ENCODE measurements around the gene PUS7. TPM values are rescaled to one million over a fixed set of nuclear protein-coding genes. Genes with fewer than 3 reads are reported as not detected.

The PUS7 gene
- total and polyA plus RNA-seq, 2 experiments from 2014 or later, result 16.0 to 39.3 TPM

- Histone ChIP-seq H3K27me3 (replicated peaks; ENCODE audit: insufficient read depth) (no peaks in the 10 kb centered on the region), H3K36me3 (ENCODE audit: low read depth) (no peaks in the 10 kb centered on the region), H3F3A (ENCODE audit: insufficient read depth) (peaks cover 34% of the 10 kb centered on the region), H4K20me1 (ENCODE audit: insufficient read depth) (no peaks in the 10 kb centered on the region), H3K79me2 (ENCODE audit: insufficient read depth) (no peaks in the 10 kb centered on the region), H3K4me2 (ENCODE audit: unreplicated experiment) (peak overlapping the region; percentile 62), H3K27ac (peak overlapping the region; percentile 29), H3K9me2 (ENCODE audit: insufficient read depth) (no peaks in the 10 kb centered on the region), H3K4me3 (peak overlapping the region; percentile 42), H3K9me3 (ENCODE audit: low read depth) (no peaks in the 10 kb centered on the region), H2AFZ (no peak overlapping the region), H3K9ac (no peak overlapping the region), H3K4me1 (ENCODE audit: insufficient read depth) (peaks cover 39% of the 10 kb centered on the region)
- 71 to 73% methylated on average over 2 of the region's 2 CpGs for WGBS, 2 experiments (ENCODE audit: low coverage in 1 of 2, low lambda C conversion rate in 2 of 2, missing lambda C conversion rate in 2 of 2)
- TF ChIP-seq EZH2 (IDR thresholded peaks at IDR 0.05; ENCODE audit: insufficient read depth, poor library complexity, severe bottlenecking), result no peak
- DNase-seq, result peak; percentile 69
- in situ Hi-C loops (cut with MboI), result no loop called here
These were observed 25.6 kb downstream of the PUS7 start for GRCh38 chr7:105496521-105496920.

- Histone ChIP-seq H3K9ac (0 out of 2 replicates have a peak overlapping the region, but pooled peaks have one; percentile 2), H3K27me3 (replicated peaks; ENCODE audit: insufficient read depth) (no peaks in the 10 kb centered on the region), H3K4me1 (ENCODE audit: insufficient read depth) (peaks cover 39% of the 10 kb centered on the region), H2AFZ (no peak overlapping the region), H3K4me2 (ENCODE audit: unreplicated experiment) (peak overlapping the region; percentile 5), H3K27ac (peak overlapping the region; percentile 62), H3K9me2 (ENCODE audit: insufficient read depth) (no peaks in the 10 kb centered on the region), H4K20me1 (ENCODE audit: insufficient read depth) (no peaks in the 10 kb centered on the region), H3F3A (ENCODE audit: insufficient read depth) (peaks cover 39% of the 10 kb centered on the region), H3K4me3 (no peak overlapping the region), H3K9me3 (ENCODE audit: low read depth) (no peaks in the 10 kb centered on the region), H3K79me2 (ENCODE audit: insufficient read depth) (no peaks in the 10 kb centered on the region), H3K36me3 (ENCODE audit: low read depth) (no peaks in the 10 kb centered on the region)
- 54 to 60% methylated on average over 5 of the region's 5 CpGs for WGBS, 2 experiments (ENCODE audit: low coverage in 1 of 2, low lambda C conversion rate in 2 of 2, missing lambda C conversion rate in 2 of 2)
- DNase-seq, result peak; percentile 87
- TF ChIP-seq EZH2phosphoT487 (IDR thresholded peaks at IDR 0.05; ENCODE audit: insufficient read depth, low read depth) (no peak), EZH2 (IDR thresholded peaks at IDR 0.05; ENCODE audit: insufficient read depth, poor library complexity, severe bottlenecking) (no peak)
- in situ Hi-C loops (cut with MboI), result no loop called here
These were observed 28.2 kb downstream of the PUS7 start for GRCh38 chr7:105493923-105494315.

GRCh38 chr7:105493196-105493922, 28.7 kb downstream of the PUS7 start:
- peak overlapping the region; percentile 5 for H3K4me2 ChIP-seq (ENCODE audit: unreplicated experiment)
- no peak for TF ChIP-seq EZH2 (IDR thresholded peaks at IDR 0.05; ENCODE audit: insufficient read depth, poor library complexity, severe bottlenecking)
- no peak for TF ChIP-seq EZH2phosphoT487 (IDR thresholded peaks at IDR 0.05; ENCODE audit: insufficient read depth, low read depth)
- 0 out of 2 replicates have a peak overlapping the region, but pooled peaks have one; percentile 2 for H3K9ac ChIP-seq
- H2AFZ ChIP-seq, result no peak overlapping the region
- H4K20me1 ChIP-seq (ENCODE audit: insufficient read depth), result no peaks in the 10 kb centered on the region
- H3K27me3 ChIP-seq (replicated peaks; ENCODE audit: insufficient read depth), result no peaks in the 10 kb centered on the region
- H3K36me3 ChIP-seq (ENCODE audit: low read depth), result no peaks in the 10 kb centered on the region
- no peaks in the 10 kb centered on the region for H3K79me2 ChIP-seq (ENCODE audit: insufficient read depth)
- H3K27ac ChIP-seq, result peak overlapping the region; percentile 62; the same call in 1 of the 2 replicates
- peaks cover 42% of the 10 kb centered on the region for H3F3A ChIP-seq (ENCODE audit: insufficient read depth)
- no peak overlapping the region for H3K4me3 ChIP-seq
- peaks cover 39% of the 10 kb centered on the region for H3K4me1 ChIP-seq (ENCODE audit: insufficient read depth)
- no peaks in the 10 kb centered on the region for H3K9me3 ChIP-seq (ENCODE audit: low read depth)
- H3K9me2 ChIP-seq (ENCODE audit: insufficient read depth), result no peaks in the 10 kb centered on the region
- in situ Hi-C loops (cut with MboI), result no loop called here
- peak; percentile 7 for DNase-seq
- 95 to 98% methylated on average over 7 of the region's 7 CpGs for WGBS, 2 experiments (ENCODE audit: low coverage in 1 of 2, low lambda C conversion rate in 2 of 2, missing lambda C conversion rate in 2 of 2)

GRCh38 chr7:105489409-105489808, 32.7 kb downstream of the PUS7 start:
- Histone ChIP-seq H3K79me2 (ENCODE audit: insufficient read depth) (no peaks in the 10 kb centered on the region), H3K27me3 (replicated peaks; ENCODE audit: insufficient read depth) (no peaks in the 10 kb centered on the region), H2AFZ (no peak overlapping the region), H4K20me1 (ENCODE audit: insufficient read depth) (no peaks in the 10 kb centered on the region), H3K4me1 (ENCODE audit: insufficient read depth) (peaks cover 28% of the 10 kb centered on the region), H3K27ac (no peak overlapping the region), H3K4me3 (no peak overlapping the region), H3K4me2 (ENCODE audit: unreplicated experiment) (no peak overlapping the region), H3F3A (ENCODE audit: insufficient read depth) (peaks cover 30% of the 10 kb centered on the region), H3K9ac (no peak overlapping the region), H3K9me2 (ENCODE audit: insufficient read depth) (no peaks in the 10 kb centered on the region), H3K36me3 (ENCODE audit: low read depth) (peaks cover 8% of the 10 kb centered on the region; the same call in 1 of the 2 replicates), H3K9me3 (ENCODE audit: low read depth) (no peaks in the 10 kb centered on the region)
- DNase-seq, result no peak
- 97 to 98% methylated on average over 3 of the region's 3 CpGs for WGBS, 2 experiments (ENCODE audit: low coverage in 1 of 2, low lambda C conversion rate in 2 of 2, missing lambda C conversion rate in 2 of 2)
- TF ChIP-seq EZH2phosphoT487 (IDR thresholded peaks at IDR 0.05; ENCODE audit: insufficient read depth, low read depth) (no peak), EZH2 (IDR thresholded peaks at IDR 0.05; ENCODE audit: insufficient read depth, poor library complexity, severe bottlenecking) (no peak)
- in situ Hi-C loops (cut with MboI), result no loop called here
